Transverse colon (tissue), 3 donors: ENCODE measurements around the gene ITPKA.

ENCODE experiments used
- CTCF ChIP-seq, 5 experiments: fragments of 200-600 bp in 3 of 5; fragments of 450-650 bp in 2 of 5; sonication (generic) in 3 of 5; IDR thresholded peaks; 1 replicate in 2 of 5; 2 replicates in 3 of 5; pipeline ENCODE4 v1.5.1; 2016 to 2017; ENCODE audit warnings: antibody characterized with exemption in 5 of 5, inconsistent platforms in 3 of 5, mild to moderate bottlenecking in 2 of 5, moderate library complexity in 1 of 5
- EP300 ChIP-seq: sonication (generic); formaldehyde crosslinking; IDR thresholded peaks from one replicate; pipeline ENCODE4 v1.6.1; 2017; ENCODE audit warnings: antibody characterized with exemption, low read depth
- POLR2A ChIP-seq: fragments of 450-650 bp; IDR thresholded peaks from one replicate; pipeline ENCODE4 v1.6.1; 2016; ENCODE audit warnings: antibody characterized with exemption, mild to moderate bottlenecking, moderate library complexity

- TF ChIP-seq EP300 = no peak
- TF ChIP-seq CTCF (IDR thresholded peaks at IDR 0.05) = no peak
- no peak for TF ChIP-seq POLR2A
Observed at GRCh38 chr15:41474436-41474835, 19.2 kb upstream of the ITPKA start.
